K562 (cell line): ENCODE results near the gene PYDC1. TPM values are rescaled to one million over a fixed set of nuclear protein-coding genes. Genes with fewer than 3 reads are reported as not detected.
A peak's percentile ranks its signal among the peaks of the same experiment; 100 is the strongest.

Experiments
- E4F1 ChIP-seq: fragments of 250-450 bp; sonication (Bioruptor Pico); IDR thresholded peaks from 2 replicates; pipeline ENCODE4 v1.5.0; 2021; ENCODE audit warnings: mild to moderate bottlenecking, borderline replicate concordance
- NFATC3 ChIP-seq: fragments of 450-650 bp; IDR thresholded peaks from 2 replicates; pipeline ENCODE4 v1.6.1; 2017; ENCODE audit warnings: mild to moderate bottlenecking
- RFX7 ChIP-seq: fragments of 250-450 bp; sonication (Bioruptor Pico); IDR thresholded peaks from 2 replicates; pipeline ENCODE4 v1.5.1; 2021; ENCODE audit warnings: mild to moderate bottlenecking
- SMAD3 ChIP-seq: fragments of 450-650 bp; formaldehyde crosslinking; conservative IDR thresholded peaks from 2 replicates; pipeline ENCODE4 v1.4.0; 2020; ENCODE audit warnings: mild to moderate bottlenecking
- STAT5A ChIP-seq: IDR thresholded peaks from 2 replicates; pipeline ENCODE4 v1.6.1; 2012; ENCODE audit warnings: low read length, inconsistent platforms, borderline replicate concordance
- polyA plus RNA-seq, 8 experiments: library from polyadenylated mRNA; depleted of rRNA in 4 of 8; stranded (reverse) in 5 of 8; unstranded in 3 of 8; fragments of >200 nt; fragmentation: Nextera tagmentation in 2 of 8; fragmentation: Illumina TruSeq in 1 of 8; extraction: Ambion mirVana in 2 of 8; extraction: Trizol in 1 of 8; gene quantifications; 2 replicates each; pipeline versions ENCODE4 v1.2.1 to v1.2.3, GENCODE V29; 2011 to 2014; ENCODE audit warnings: inconsistent platforms in 1 of 8, missing spikeins in 1 of 8
- total RNA-seq, 7 experiments: library from RNA; depleted of rRNA in 6 of 7; stranded (reverse); fragments of >200 nt in 6 of 7; fragmentation: Illumina TruSeq in 2 of 7; extraction: Trizol in 2 of 7; gene quantifications; 2 replicates each; pipeline versions ENCODE4 v1.2.1 to v1.2.3, GENCODE V29; 2011 to 2021; ENCODE audit warnings: low replicate concordance in 1 of 7
- TF ChIP-seq, protein P1 (sequence below): fragments of 450-650 bp; IDR thresholded peaks from 2 replicates; pipeline ENCODE4 v1.6.1; 2016; ENCODE audit warnings: mild to moderate bottlenecking, moderate library complexity
- TF ChIP-seq, protein P2 (sequence below): sonication (generic); formaldehyde crosslinking; IDR thresholded peaks from 2 replicates; pipeline ENCODE4 v1.9.0; 2022; ENCODE audit warnings: mild to moderate bottlenecking, missing genetic modification reagents
- TF ChIP-seq, protein P3 (sequence below): fragments of 250-450 bp; sonication (Bioruptor Pico); IDR thresholded peaks from 2 replicates; pipeline ENCODE4 v1.5.0; 2021; ENCODE audit warnings: mild to moderate bottlenecking, moderate library complexity
- TF ChIP-seq, protein P4 (sequence below): IDR thresholded peaks from 3 replicates; pipeline ENCODE4 v1.6.1; 2011; ENCODE audit warnings: borderline replicate concordance, mild to moderate bottlenecking; ENCODE audit not compliant: insufficient read length, insufficient read depth

Gene PYDC1
- total and polyA plus RNA-seq, 9 of the 15 experiments (the other 6 are each of a cell fraction or from before 2014, with no cell fraction given): not detected

DNA sequence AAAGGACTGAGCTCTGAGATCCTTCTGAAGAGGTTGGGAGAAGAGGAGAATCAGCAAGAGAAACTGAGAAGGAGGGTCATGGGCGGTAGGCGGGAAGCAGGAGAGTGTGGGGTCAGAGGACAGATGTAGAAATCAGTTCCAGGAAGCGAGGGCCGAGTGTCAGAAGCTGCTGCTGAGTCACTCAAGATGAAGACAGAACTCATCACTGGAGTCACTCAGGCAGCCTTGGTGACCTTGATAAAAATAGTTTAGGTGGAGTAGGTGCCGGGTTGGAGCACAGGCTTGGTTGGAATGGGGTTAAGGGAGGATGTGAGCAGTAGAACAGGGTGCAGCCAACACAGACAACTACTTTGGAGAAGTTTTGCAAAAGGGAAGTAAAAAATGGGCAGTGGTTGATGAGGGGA lies 36.7 kb upstream of the PYDC1 start (continued):
- TF ChIP-seq, protein P1, sequence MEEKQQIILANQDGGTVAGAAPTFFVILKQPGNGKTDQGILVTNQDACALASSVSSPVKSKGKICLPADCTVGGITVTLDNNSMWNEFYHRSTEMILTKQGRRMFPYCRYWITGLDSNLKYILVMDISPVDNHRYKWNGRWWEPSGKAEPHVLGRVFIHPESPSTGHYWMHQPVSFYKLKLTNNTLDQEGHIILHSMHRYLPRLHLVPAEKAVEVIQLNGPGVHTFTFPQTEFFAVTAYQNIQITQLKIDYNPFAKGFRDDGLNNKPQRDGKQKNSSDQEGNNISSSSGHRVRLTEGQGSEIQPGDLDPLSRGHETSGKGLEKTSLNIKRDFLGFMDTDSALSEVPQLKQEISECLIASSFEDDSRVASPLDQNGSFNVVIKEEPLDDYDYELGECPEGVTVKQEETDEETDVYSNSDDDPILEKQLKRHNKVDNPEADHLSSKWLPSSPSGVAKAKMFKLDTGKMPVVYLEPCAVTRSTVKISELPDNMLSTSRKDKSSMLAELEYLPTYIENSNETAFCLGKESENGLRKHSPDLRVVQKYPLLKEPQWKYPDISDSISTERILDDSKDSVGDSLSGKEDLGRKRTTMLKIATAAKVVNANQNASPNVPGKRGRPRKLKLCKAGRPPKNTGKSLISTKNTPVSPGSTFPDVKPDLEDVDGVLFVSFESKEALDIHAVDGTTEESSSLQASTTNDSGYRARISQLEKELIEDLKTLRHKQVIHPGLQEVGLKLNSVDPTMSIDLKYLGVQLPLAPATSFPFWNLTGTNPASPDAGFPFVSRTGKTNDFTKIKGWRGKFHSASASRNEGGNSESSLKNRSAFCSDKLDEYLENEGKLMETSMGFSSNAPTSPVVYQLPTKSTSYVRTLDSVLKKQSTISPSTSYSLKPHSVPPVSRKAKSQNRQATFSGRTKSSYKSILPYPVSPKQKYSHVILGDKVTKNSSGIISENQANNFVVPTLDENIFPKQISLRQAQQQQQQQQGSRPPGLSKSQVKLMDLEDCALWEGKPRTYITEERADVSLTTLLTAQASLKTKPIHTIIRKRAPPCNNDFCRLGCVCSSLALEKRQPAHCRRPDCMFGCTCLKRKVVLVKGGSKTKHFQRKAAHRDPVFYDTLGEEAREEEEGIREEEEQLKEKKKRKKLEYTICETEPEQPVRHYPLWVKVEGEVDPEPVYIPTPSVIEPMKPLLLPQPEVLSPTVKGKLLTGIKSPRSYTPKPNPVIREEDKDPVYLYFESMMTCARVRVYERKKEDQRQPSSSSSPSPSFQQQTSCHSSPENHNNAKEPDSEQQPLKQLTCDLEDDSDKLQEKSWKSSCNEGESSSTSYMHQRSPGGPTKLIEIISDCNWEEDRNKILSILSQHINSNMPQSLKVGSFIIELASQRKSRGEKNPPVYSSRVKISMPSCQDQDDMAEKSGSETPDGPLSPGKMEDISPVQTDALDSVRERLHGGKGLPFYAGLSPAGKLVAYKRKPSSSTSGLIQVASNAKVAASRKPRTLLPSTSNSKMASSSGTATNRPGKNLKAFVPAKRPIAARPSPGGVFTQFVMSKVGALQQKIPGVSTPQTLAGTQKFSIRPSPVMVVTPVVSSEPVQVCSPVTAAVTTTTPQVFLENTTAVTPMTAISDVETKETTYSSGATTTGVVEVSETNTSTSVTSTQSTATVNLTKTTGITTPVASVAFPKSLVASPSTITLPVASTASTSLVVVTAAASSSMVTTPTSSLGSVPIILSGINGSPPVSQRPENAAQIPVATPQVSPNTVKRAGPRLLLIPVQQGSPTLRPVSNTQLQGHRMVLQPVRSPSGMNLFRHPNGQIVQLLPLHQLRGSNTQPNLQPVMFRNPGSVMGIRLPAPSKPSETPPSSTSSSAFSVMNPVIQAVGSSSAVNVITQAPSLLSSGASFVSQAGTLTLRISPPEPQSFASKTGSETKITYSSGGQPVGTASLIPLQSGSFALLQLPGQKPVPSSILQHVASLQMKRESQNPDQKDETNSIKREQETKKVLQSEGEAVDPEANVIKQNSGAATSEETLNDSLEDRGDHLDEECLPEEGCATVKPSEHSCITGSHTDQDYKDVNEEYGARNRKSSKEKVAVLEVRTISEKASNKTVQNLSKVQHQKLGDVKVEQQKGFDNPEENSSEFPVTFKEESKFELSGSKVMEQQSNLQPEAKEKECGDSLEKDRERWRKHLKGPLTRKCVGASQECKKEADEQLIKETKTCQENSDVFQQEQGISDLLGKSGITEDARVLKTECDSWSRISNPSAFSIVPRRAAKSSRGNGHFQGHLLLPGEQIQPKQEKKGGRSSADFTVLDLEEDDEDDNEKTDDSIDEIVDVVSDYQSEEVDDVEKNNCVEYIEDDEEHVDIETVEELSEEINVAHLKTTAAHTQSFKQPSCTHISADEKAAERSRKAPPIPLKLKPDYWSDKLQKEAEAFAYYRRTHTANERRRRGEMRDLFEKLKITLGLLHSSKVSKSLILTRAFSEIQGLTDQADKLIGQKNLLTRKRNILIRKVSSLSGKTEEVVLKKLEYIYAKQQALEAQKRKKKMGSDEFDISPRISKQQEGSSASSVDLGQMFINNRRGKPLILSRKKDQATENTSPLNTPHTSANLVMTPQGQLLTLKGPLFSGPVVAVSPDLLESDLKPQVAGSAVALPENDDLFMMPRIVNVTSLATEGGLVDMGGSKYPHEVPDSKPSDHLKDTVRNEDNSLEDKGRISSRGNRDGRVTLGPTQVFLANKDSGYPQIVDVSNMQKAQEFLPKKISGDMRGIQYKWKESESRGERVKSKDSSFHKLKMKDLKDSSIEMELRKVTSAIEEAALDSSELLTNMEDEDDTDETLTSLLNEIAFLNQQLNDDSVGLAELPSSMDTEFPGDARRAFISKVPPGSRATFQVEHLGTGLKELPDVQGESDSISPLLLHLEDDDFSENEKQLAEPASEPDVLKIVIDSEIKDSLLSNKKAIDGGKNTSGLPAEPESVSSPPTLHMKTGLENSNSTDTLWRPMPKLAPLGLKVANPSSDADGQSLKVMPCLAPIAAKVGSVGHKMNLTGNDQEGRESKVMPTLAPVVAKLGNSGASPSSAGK: no peak
- TF ChIP-seq, protein P2, sequence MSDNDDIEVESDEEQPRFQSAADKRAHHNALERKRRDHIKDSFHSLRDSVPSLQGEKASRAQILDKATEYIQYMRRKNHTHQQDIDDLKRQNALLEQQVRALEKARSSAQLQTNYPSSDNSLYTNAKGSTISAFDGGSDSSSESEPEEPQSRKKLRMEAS (CRISPR knock-in tag): no peak
- TF ChIP-seq E4F1 (CRISPR knock-in tag) (no peak), STAT5A (peak; percentile 79), SMAD3 (CRISPR knock-in tag) (no peak), RFX7 (CRISPR knock-in tag) (no peak), NFATC3 (no peak)
- TF ChIP-seq, protein P3, sequence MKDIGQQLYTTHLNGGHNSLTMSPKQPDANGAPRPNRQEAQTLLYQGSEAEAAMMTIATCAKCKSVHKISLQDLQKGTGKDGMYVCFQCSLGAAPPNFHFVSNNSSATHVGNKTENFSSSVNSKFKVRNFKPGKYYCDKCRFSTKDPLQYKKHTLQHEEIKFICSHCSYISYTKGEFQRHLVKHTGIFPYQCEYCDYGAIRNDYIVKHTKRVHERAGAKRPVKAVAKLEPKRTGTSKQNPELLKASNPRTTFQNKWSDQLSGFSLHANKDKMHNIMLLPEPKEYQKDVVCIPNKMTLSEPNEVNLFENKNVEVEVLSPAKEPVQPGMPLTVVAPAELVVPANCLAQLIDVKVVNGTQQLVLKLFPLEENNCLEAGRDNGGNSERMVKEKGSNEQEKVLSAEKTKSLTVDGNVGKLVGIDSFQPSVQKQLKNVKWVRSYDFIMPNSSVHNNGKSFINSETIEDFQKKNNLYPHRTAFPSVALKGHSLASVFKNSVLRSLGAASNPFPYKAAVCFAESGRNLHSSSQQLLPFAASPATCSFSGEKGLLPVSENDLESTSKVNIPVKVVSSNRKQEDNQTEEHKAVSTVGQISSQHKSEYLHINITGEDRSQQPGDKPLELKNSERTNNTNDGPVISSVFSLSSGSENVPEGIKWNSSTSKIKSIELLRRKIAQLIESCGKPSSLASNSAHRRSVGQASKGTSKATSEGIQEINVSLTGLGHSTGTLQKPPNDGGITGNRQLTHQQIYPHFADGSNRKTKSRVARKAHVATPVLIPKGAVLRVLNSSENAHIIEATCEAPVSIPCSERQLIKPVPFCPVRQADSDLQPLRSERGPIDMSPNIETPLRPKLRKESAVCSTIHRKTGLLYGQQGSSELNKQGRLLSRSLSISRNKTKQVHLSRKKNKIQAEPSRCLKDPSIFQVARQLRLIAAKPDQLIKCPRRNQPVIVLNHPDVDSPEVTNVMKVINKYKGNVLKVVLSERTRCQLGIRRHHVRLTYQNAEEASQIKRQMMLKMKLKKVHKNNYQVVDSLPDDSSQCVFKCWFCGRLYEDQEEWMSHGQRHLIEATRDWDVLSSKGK: no peak
- TF ChIP-seq, protein P4, sequence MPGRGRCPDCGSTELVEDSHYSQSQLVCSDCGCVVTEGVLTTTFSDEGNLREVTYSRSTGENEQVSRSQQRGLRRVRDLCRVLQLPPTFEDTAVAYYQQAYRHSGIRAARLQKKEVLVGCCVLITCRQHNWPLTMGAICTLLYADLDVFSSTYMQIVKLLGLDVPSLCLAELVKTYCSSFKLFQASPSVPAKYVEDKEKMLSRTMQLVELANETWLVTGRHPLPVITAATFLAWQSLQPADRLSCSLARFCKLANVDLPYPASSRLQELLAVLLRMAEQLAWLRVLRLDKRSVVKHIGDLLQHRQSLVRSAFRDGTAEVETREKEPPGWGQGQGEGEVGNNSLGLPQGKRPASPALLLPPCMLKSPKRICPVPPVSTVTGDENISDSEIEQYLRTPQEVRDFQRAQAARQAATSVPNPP: no peak
